ENCODE data around the gene TMEM184B.
"Not testable (repeated sequence)": the region's sequence is repeated elsewhere in the genome, so short reads cannot be mapped to it uniquely, and the experiment has no call there.

TMEM184B gene

GRCh38 chr22:38201711-38202436, 70.9 kb downstream of the TMEM184B start, which contains the start of gene MAFF:
Gene MAFF, plus strand, starts transcription at chr22:38201994. Its CDS starts 11,860 bp downstream, at chr22:38213854.
- DNase-seq = no peak

GRCh38 chr22:38201371-38201710, 71.5 kb downstream of the TMEM184B start:
- no peak for DNase-seq

GRCh38 chr22:38199826-38200559, 72.8 kb downstream of the TMEM184B start:
- DNase-seq = no peak

- no peak for DNase-seq
Observed at GRCh38 chr22:38196791-38197419, 75.9 kb downstream of the TMEM184B start.

- DNase-seq = no peak
Observed at GRCh38 chr22:38193580-38193979, 79.2 kb downstream of the TMEM184B start.

- no peak for DNase-seq
Observed at GRCh38 chr22:38192475-38192863, 80.3 kb downstream of the TMEM184B start.

GRCh38 chr22:38191731-38192474, 80.9 kb downstream of the TMEM184B start:
- DNase-seq = no peak

- DNase-seq = no peak
Observed at GRCh38 chr22:38191055-38191454, 81.8 kb downstream of the TMEM184B start.

- DNase-seq = no peak
Observed at GRCh38 chr22:38190581-38190980, 82.2 kb downstream of the TMEM184B start.

- DNase-seq = no peak
Observed at GRCh38 chr22:38189104-38189503, 83.7 kb downstream of the TMEM184B start.

GRCh38 chr22:38187413-38188212, 85.2 kb downstream of the TMEM184B start:
- no peak for DNase-seq

- no peak for DNase-seq
Observed at GRCh38 chr22:38186429-38186828, 86.4 kb downstream of the TMEM184B start.

GRCh38 chr22:38184788-38185187, 88.0 kb downstream of the TMEM184B start:
- DNase-seq = no peak

GRCh38 chr22:38181453-38182200, 91.2 kb downstream of the TMEM184B start, which contains the start of gene PLA2G6:
Gene PLA2G6, minus strand, starts transcription at chr22:38181830. Its CDS starts 12,404 bp downstream, at chr22:38169426.
- DNase-seq = peak; percentile 83

GRCh38 chr22:38180841-38181452, 91.9 kb downstream of the TMEM184B start:
- no peak for DNase-seq

GRCh38 chr22:38178605-38178937, 94.2 kb downstream of the TMEM184B start:
- DNase-seq = not testable (repeated sequence)

GRCh38 chr22:38177926-38178604, 94.7 kb downstream of the TMEM184B start:
- DNase-seq = no peak

GRCh38 chr22:38177571-38177925, 95.3 kb downstream of the TMEM184B start:
- not testable (repeated sequence) for DNase-seq

GRCh38 chr22:38177044-38177443, 95.8 kb downstream of the TMEM184B start:
- DNase-seq = no peak

GRCh38 chr22:38176170-38176741, 96.6 kb downstream of the TMEM184B start:
- no peak for DNase-seq

Data from SIG-M5 (cell line).